Endothelial cell of umbilical vein (primary cell): ENCODE results near the gene HIP1R. TPM values are rescaled to one million over a fixed set of nuclear protein-coding genes. Genes with fewer than 3 reads are reported as not detected.

Experiments
- BruUV-seq: library from RNA; stranded (reverse); fragments of 400-500 nt; replicated peaks from 2 replicates; lab custom pipeline; 2021; lab: Mats Ljungman, UMichigan
- CTCF ChIA-PET: fragments of 300-600, 350-600 bp; sonication (Branson Sonifier 250); formaldehyde crosslinking; loops from one replicate; lab custom pipeline; 2021; ENCODE audit warnings: antibody characterized with exemption, inconsistent platforms; lab: Charles Lee
- POLR2A ChIA-PET: fragments of 300-600, 350-600 bp; sonication (Branson Sonifier 250); formaldehyde crosslinking; loops from one replicate; lab custom pipeline; 2021; ENCODE audit warnings: antibody characterized with exemption, inconsistent platforms; lab: Charles Lee
- DNase-seq: peaks from one replicate; pipeline ENCODE4 v3.0.0-alpha.2; 2011; ENCODE audit warnings: low read depth, low spot score
- FAIRE-seq: peaks from 2 replicates; lab custom pipeline; 2011; peaks lifted over from hg19 to GRCh38; lab: Jason Lieb, UNC
- H2AFZ ChIP-seq: 2 replicates; pipeline ENCODE4 v1.6.0; 2012; ENCODE audit warnings: low read depth, low read length, control low read depth, inconsistent platforms
- H3K27ac ChIP-seq: 2 replicates; pipeline ENCODE4 v1.5.1; 2011; ENCODE audit warnings: low read depth, mild to moderate bottlenecking, control low read depth, low read length, moderate library complexity; ENCODE audit not compliant: insufficient read depth
- H3K27me3 ChIP-seq, 2 experiments: 2 replicates each; pipeline versions ENCODE4 v1.6.0 to v1.6.1; 2011; ENCODE audit warnings: low read length in 2 of 2, mixed read lengths in 1 of 2; ENCODE audit not compliant: control insufficient read depth in 2 of 2, insufficient read depth in 2 of 2
- H3K36me3 ChIP-seq, 2 experiments: 2 replicates in 1 of 2; 3 replicates in 1 of 2; pipeline ENCODE4 v1.5.1; 2011; ENCODE audit warnings: low read length in 2 of 2, mild to moderate bottlenecking in 1 of 2, moderate library complexity in 1 of 2; ENCODE audit not compliant: control insufficient read depth in 2 of 2, insufficient read depth in 2 of 2; ENCODE audit errors: extremely low read depth in 1 of 2
- H3K4me1 ChIP-seq: 3 replicates; pipeline ENCODE4 v1.5.1; 2011; ENCODE audit warnings: mild to moderate bottlenecking, low read length; ENCODE audit not compliant: control insufficient read depth, insufficient read depth; ENCODE audit errors: extremely low read depth
- H3K4me2 ChIP-seq: 2 replicates; pipeline ENCODE4 v1.6.1; 2011; ENCODE audit warnings: low read length, control low read depth, mixed read lengths; ENCODE audit not compliant: insufficient read depth
- H3K4me3 ChIP-seq, 3 experiments: fragments of 200-600 bp in 1 of 3; sonication (generic), shearing (Covaris generic) in 1 of 3; replicated peaks in 1 of 3; 2 replicates each; pipeline ENCODE4 v1.5.1; 2011 to 2016; ENCODE audit warnings: control low read depth in 3 of 3, low read length in 3 of 3, mild to moderate bottlenecking in 2 of 3, inconsistent platforms in 1 of 3, low read depth in 1 of 3, moderate library complexity in 1 of 3; ENCODE audit not compliant: insufficient read depth in 1 of 3
- H3K79me2 ChIP-seq: 2 replicates; pipeline ENCODE4 v1.6.0; 2012; ENCODE audit warnings: low read length, inconsistent platforms; ENCODE audit not compliant: control insufficient read depth, insufficient read depth
- H3K9ac ChIP-seq: replicated peaks from 2 replicates; pipeline ENCODE3; 2011; ENCODE audit warnings: low read length, control low read depth; ENCODE audit not compliant: insufficient read depth; ENCODE audit errors: extremely low read depth
- H3K9me1 ChIP-seq: replicated peaks from 3 replicates; pipeline ENCODE4 v1.6.0; 2011; ENCODE audit warnings: mild to moderate bottlenecking, low read length; ENCODE audit not compliant: control insufficient read depth, insufficient read depth; ENCODE audit errors: extremely low read depth
- H3K9me3 ChIP-seq: replicated peaks from 2 replicates; pipeline ENCODE4 v1.5.1; 2012; ENCODE audit warnings: low read length, inconsistent platforms; ENCODE audit not compliant: control insufficient read depth, insufficient read depth
- H4K20me1 ChIP-seq: replicated peaks from 2 replicates; pipeline ENCODE3; 2011; ENCODE audit warnings: mild to moderate bottlenecking, low read length; ENCODE audit not compliant: control insufficient read depth, insufficient read depth; ENCODE audit errors: extremely low read depth
- EZH2 ChIP-seq: IDR thresholded peaks from 2 replicates; pipeline ENCODE4 v1.6.1; 2012; ENCODE audit warnings: borderline replicate concordance, low read depth, mild to moderate bottlenecking, moderate library complexity, low read length, inconsistent platforms; ENCODE audit not compliant: severe bottlenecking
- FOS ChIP-seq: IDR thresholded peaks from 2 replicates; pipeline ENCODE4 v1.6.1; 2011; ENCODE audit warnings: mild to moderate bottlenecking, low read length, moderate library complexity, borderline replicate concordance; ENCODE audit not compliant: insufficient read depth
- GATA2 ChIP-seq: IDR thresholded peaks from 2 replicates; pipeline ENCODE4 v1.7.0; 2011; ENCODE audit warnings: low read depth, mild to moderate bottlenecking, moderate library complexity, mixed read lengths, low read length; ENCODE audit not compliant: insufficient read length, insufficient read depth
- JUN ChIP-seq: IDR thresholded peaks from 2 replicates; pipeline ENCODE4 v1.6.1; 2011; ENCODE audit warnings: borderline replicate concordance, low read depth; ENCODE audit not compliant: insufficient read length, insufficient read depth
- MYC ChIP-seq: IDR thresholded peaks from one replicate; pipeline ENCODE4 v1.6.1; 2011; ENCODE audit warnings: mild to moderate bottlenecking, low read depth, low read length
- POLR2A ChIP-seq: IDR thresholded peaks from 2 replicates; pipeline ENCODE4 v1.6.1; 2012; ENCODE audit warnings: low read depth, mild to moderate bottlenecking, control low read depth, low read length
- POLR2AphosphoS5 ChIP-seq: IDR thresholded peaks from 2 replicates; pipeline ENCODE4 v1.6.1; 2012; ENCODE audit warnings: low read depth, mild to moderate bottlenecking, control low read depth, low read length, moderate library complexity; ENCODE audit not compliant: insufficient read depth
- dilution Hi-C: fragments of 300-500 bp; cut with MboI; formaldehyde crosslinking; loops from one replicate; pipeline ENCODE4 v1.15.0; 2019; ENCODE audit warnings: low sequenced_read_pairs; ENCODE audit not compliant: extremely low pct_ligation_motif_present
- intact Hi-C: fragments of 100-400 bp; cut with micrococcal nuclease; formaldehyde crosslinking; loops from one replicate; pipeline ENCODE4 v1.10.0; 2022
- polyA plus RNA-seq, 4 experiments: library from polyadenylated mRNA; depleted of rRNA in 3 of 4; stranded (reverse) in 3 of 4; unstranded in 1 of 4; fragments of >200 nt; gene quantifications; 2 replicates each; pipeline versions ENCODE4 v1.2.1 to v1.2.3, GENCODE V29; 2011 to 2012; ENCODE audit warnings: missing spikeins in 1 of 4
- total RNA-seq: library from RNA; stranded (reverse); gene quantifications from 2 replicates; pipeline ENCODE4 v1.2.3, GENCODE V29; 2021
- TF ChIP-seq, protein P1 (sequence below), 2 donors: IDR thresholded peaks; 1 replicate in 1 of 2; 2 replicates in 1 of 2; pipeline ENCODE4 v1.5.1; 2011; ENCODE audit warnings: low read length in 2 of 2, mild to moderate bottlenecking in 2 of 2, moderate library complexity in 2 of 2, control low read depth in 1 of 2, inconsistent platforms in 1 of 2, low read depth in 1 of 2; ENCODE audit not compliant: insufficient read depth in 1 of 2; ENCODE audit errors: extremely low read depth in 1 of 2
- TF ChIP-seq, protein P2 (sequence below): IDR thresholded peaks from 2 replicates; pipeline ENCODE4 v1.6.1; 2011; ENCODE audit not compliant: insufficient read depth, insufficient read length

HIP1R gene
- total and polyA plus RNA-seq, 2 donors (not counting 3 experiments of a cell fraction or from before 2014, with no cell fraction given) = 111 to 122 TPM

DNA sequence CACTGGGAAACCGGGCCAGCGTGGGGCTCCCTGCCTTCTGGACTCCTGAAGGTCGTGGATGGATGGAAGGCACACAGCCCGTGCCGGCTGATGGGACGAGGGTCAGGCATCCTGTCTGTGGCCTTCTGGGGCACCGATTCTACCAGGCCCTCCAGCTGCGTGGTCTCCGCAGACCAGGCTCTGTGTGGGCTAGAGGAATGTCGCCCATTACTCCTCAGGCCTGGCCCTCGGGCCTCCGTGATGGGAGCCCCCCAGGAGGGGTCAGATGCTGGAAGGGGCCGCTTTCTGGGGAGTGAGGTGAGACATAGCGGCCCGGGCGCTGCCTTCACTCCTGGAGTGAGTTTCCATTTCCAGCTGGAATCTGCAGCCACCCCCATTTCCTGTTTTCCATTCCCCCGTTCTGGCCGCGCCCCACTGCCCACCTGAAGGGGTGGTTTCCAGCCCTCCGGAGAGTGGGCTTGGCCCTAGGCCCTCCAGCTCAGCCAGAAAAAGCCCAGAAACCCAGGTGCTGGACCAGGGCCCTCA lies 26.9 kb downstream of the HIP1R start:
- Histone ChIP-seq H3K36me3 (peaks cover 15 to 39% of the 10 kb centered on the region in 2 experiments), H3K27ac (no peak overlapping the region), H3K4me1 (no peaks in the 10 kb centered on the region), H4K20me1 (no peaks in the 10 kb centered on the region), H3K79me2 (no peaks in the 10 kb centered on the region), H3K27me3 (no peaks in the 10 kb centered on the region), H3K4me2 (no peak overlapping the region), H3K9me1 (no peaks in the 10 kb centered on the region), H2AFZ (no peak overlapping the region), H3K4me3 (no peak overlapping the region), H3K9ac (no peak overlapping the region), H3K9me3 (no peaks in the 10 kb centered on the region)
- ChIA-PET POLR2A (no interaction called here), CTCF (interaction anchor here (1.1 to 10.5 kb wide), 5 partner anchors 9 to 376 kb away, joined by 5 to 200 read pairs (median 22); no protein-coding TSS in a partner anchor)
- intact Hi-C loops (no loop called here), dilution Hi-C loops (no loop called here)
- peak; percentile 13 for TF ChIP-seq POLR2AphosphoS5
- no peak for TF ChIP-seq POLR2A
- FAIRE-seq = no peak
- TSS peak; percentile 59 for BruUV-seq
- no peak for DNase-seq

DNA sequence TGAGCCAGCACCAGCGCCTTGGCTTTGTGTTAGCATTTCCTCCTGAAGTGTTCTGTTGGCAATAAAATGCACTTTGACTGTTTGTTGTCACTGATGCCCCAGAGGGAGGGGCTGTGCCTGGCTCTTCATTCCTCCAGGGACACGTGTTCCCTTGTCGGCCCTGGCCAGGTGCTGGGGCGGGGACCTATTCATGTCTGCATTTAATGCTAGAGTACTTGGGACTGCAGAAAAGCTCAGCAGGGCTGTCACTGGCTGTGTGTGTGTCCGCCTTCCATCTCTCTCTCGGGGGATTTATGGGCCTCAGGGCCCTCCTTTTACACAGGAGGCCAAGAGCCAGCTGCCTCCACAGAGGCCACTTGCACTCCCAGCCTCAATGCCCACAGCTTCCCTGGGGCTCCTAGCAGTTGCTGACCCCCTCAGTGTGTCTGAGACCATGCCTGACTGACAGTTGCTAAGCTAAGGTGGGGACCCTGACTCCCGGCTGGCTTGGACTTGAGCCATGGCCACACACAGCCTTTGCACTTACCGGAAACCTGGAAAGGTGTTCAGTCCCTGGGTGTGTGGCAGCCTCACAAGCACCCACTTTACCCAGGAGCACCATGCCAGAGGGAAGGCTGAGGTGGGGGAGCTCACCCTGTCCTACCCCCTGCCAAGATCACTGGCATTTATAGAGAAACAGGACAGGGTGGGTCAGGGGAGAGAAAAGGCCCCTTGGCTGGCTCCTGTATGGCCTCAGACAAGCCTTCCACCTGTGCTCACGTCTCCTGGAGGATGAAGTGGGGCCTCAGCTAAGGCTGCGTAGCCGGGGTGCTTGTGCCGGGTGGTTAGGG lies 27.8 kb downstream of the HIP1R start:
- H3K4me2 ChIP-seq = no peak overlapping the region
- DNase-seq = no peak
- no peaks in the 10 kb centered on the region for H3K27me3 ChIP-seq
- ChIA-PET CTCF (interaction anchor here (1.1 to 10.5 kb wide), 5 partner anchors 9 to 375 kb away, joined by 3 to 200 read pairs (median 5); partner anchors contain the start of gene ABCB9), POLR2A (no interaction called here)
- no peaks in the 10 kb centered on the region for H3K9me3 ChIP-seq
- no peaks in the 10 kb centered on the region for H3K9me1 ChIP-seq
- no peaks in the 10 kb centered on the region for H3K4me1 ChIP-seq
- no peaks in the 10 kb centered on the region for H3K79me2 ChIP-seq
- H3K27ac ChIP-seq = no peak overlapping the region
- no peak for TF ChIP-seq JUN
- TF ChIP-seq EZH2 = no peak
- no peak for TF ChIP-seq FOS
- TF ChIP-seq, protein P1, sequence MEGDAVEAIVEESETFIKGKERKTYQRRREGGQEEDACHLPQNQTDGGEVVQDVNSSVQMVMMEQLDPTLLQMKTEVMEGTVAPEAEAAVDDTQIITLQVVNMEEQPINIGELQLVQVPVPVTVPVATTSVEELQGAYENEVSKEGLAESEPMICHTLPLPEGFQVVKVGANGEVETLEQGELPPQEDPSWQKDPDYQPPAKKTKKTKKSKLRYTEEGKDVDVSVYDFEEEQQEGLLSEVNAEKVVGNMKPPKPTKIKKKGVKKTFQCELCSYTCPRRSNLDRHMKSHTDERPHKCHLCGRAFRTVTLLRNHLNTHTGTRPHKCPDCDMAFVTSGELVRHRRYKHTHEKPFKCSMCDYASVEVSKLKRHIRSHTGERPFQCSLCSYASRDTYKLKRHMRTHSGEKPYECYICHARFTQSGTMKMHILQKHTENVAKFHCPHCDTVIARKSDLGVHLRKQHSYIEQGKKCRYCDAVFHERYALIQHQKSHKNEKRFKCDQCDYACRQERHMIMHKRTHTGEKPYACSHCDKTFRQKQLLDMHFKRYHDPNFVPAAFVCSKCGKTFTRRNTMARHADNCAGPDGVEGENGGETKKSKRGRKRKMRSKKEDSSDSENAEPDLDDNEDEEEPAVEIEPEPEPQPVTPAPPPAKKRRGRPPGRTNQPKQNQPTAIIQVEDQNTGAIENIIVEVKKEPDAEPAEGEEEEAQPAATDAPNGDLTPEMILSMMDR (IDR thresholded peaks at IDR 0.05; ENCODE audit: extremely low read depth in 1 of 2, insufficient read depth in 1 of 2, low read depth in 1 of 2, low read length in 2 of 2) = no peak
- no peak for TF ChIP-seq MYC
- no peak for TF ChIP-seq POLR2A
- TF ChIP-seq, protein P2, sequence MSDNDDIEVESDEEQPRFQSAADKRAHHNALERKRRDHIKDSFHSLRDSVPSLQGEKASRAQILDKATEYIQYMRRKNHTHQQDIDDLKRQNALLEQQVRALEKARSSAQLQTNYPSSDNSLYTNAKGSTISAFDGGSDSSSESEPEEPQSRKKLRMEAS = no peak
- TF ChIP-seq POLR2AphosphoS5 = no peak
- TF ChIP-seq GATA2 = no peak
- no TSS peak for BruUV-seq
- H3K4me3 ChIP-seq = no peak overlapping the region
- no peak for FAIRE-seq
- no peak overlapping the region for H3K9ac ChIP-seq
- H3K36me3 ChIP-seq = peaks cover 17 to 40% of the 10 kb centered on the region in 2 experiments
- no peak overlapping the region for H2AFZ ChIP-seq
- no peaks in the 10 kb centered on the region for H4K20me1 ChIP-seq
- intact Hi-C loops (no loop called here), dilution Hi-C loops (no loop called here)
